Stimulated activated CD8-positive, alpha-beta memory T cell treated with anti-CD3 and anti-CD28 coated beads, Interleukin-7, amount 100 ng/mL, for 4 hours (primary cell): ENCODE measurements around the gene MBOAT1.
"Not testable (repeated sequence)": the region's sequence is repeated elsewhere in the genome, so short reads cannot be mapped to it uniquely, and the experiment has no call there.

Experiments
- DNase-seq, 2 donors: peaks; one replicate each; pipeline ENCODE4 v3.0.0-alpha.2; 2020; ENCODE audit warnings: low read depth in 2 of 2

Gene MBOAT1

DNA sequence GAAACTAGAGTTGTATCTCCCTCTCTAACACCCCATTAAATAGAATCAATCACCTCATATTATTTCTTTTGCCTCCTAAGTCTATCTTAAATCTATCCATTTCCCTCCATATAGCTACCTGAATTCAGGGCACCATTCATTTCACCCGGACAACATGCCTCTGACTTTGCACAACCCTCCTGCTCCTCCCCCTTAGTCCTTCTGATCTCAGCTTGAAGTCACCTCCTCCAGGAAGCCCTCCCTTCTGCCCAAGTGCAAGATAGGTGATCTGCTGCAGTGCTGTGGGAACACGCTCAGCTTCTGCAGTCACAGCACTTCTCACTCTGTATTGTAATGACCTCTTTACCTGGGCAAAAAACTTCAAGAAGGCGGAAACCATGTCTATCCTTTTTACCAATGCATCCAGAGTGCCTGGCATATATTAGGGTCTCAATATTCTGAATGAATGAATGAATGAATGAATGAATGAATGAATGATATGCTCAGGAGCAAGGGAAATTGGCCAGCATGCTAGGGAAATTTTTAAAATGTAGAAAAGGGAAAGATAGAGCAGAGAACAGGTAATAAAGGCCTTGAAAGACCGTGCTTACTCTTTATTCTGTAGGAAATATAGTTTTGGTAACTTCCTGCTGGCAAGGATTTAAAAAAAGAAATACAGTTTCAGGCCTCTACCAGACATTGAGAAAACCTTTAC lies 41.7 kb downstream of the MBOAT1 start:
- no peak for DNase-seq

- no peak for DNase-seq
Observed at GRCh38 chr6:20169786-20170185, 42.5 kb downstream of the MBOAT1 start.

DNA sequence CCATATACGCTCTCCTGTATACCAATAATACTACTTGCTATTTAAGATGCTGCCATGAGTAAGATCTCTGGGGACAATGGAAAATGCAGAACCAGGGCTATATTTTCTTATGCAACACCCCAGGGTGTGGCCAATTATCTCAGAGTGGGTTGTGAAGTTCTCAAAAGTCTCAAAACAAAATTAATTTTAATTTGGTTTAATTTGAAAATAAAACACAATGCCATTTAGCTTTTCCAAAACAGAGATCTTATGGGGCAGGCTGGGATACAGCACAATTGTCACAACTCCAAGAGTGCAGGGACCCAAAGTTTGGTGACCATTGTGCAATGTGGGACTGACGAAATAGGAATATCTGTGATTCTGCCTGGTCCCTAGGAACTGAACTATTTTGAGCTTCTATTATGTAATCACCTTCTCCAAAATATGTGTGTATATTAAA lies 43.1 kb downstream of the MBOAT1 start:
- DNase-seq: no peak

GRCh38 chr6:20168690-20169089 lies 43.6 kb downstream of the MBOAT1 start:
- DNase-seq: no peak

GRCh38 chr6:20167601-20168000 lies 44.7 kb downstream of the MBOAT1 start:
- DNase-seq: no peak

DNA sequence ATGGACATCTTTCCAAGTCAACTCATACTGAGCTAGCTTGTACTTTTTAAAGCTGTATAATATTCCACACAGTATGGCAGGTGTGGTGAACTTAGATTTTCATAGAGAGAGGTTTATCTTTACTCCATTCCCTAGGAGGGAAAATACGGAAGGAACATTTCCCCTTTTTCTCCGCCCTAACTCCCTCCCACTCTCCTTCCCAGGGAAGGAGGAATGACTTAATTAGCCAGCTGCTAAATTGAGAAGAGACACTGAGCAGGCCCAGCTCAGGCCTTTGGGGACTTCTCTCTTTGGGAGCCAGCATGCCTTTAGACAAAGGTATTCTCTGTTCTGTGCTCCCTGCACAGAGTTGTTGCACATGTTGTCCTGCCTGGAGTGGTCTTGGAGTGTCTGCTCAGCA lies 46.1 kb downstream of the MBOAT1 start:
- DNase-seq: no peak

- DNase-seq: no peak
Observed at GRCh38 chr6:20162515-20162914, 49.8 kb downstream of the MBOAT1 start.

DNA sequence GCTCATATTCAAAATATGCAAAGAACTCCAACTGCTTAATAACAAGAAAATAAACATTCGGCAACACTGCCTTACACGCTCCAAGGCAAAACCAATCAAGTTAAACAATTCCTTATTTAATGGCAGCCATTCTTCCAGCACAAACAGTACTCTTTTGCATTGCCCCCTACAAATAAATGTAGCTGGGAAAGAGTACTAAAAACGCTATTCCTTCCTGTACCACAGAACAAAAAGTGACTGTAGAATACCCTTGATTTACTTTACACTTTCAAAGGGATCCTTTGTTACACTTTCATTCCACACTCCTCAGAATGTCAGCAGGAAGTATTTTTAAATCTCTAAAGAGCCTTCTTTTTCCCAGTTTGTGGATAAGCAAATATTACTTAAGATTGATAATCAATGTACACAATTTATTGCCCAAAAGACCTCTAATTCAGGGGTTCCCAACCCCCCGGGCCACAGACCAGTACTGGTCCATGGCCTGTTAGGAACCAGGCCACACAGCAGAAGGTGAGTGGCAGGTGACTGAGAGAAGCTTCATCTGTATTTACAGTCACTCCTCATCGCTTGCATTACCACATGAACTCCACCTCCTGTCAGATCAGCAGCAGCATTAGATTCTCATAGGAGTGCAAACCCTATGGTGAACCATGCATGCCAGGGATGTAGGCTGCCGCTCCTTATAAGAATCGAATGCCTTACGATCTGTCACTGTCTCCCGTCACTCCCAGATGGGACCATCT lies 51.6 kb downstream of the MBOAT1 start:
- DNase-seq: no peak

GRCh38 chr6:20159781-20160540 lies 52.3 kb downstream of the MBOAT1 start:
- DNase-seq: no peak

DNA sequence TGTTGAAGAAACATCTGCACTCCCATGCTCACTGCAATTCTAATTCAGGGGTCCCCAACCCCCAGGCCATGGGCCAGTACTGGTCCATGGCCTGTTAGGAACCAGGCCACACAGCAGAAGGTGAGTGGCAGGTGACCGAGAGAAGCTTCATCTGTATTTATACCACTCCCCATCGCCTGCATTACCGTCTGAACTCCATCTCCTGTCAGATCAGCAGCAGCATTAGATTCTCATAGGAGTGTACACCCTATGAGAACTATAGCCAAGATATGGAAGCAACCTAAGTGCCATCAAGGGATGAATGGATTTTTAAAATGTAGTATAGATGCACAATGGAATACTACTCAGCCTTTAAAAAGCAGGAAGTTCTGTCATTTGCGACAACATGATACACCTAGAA lies 53.2 kb downstream of the MBOAT1 start:
- no peak for DNase-seq

- DNase-seq: no peak
Observed at GRCh38 chr6:20158676-20159075, 53.6 kb downstream of the MBOAT1 start.

- no peak for DNase-seq
Observed at GRCh38 chr6:20156824-20157223, 55.4 kb downstream of the MBOAT1 start.

- no peak for DNase-seq
Observed at GRCh38 chr6:20154753-20155152, 57.5 kb downstream of the MBOAT1 start.

GRCh38 chr6:20153194-20153593 lies 59.1 kb downstream of the MBOAT1 start:
- no peak for DNase-seq

DNA sequence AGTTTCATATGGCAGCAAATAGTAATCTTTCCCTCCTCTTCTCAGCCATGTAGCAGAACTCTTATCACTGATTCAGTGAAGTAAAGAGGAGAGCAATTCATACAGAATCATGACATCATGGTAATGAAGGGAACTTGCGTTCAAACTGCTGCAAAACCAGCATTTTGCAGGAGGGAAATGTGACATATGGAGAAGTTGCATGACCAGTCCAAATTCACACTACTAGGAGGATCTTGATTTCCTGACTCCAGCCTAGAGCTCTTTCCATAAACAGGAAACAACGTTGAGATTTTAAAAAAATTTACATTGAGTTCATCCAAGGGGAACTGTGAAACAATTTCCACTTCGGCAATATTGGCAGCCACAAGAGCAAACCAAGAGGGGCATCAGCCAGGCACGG lies 63.8 kb downstream of the MBOAT1 start:
- DNase-seq: no peak

DNA sequence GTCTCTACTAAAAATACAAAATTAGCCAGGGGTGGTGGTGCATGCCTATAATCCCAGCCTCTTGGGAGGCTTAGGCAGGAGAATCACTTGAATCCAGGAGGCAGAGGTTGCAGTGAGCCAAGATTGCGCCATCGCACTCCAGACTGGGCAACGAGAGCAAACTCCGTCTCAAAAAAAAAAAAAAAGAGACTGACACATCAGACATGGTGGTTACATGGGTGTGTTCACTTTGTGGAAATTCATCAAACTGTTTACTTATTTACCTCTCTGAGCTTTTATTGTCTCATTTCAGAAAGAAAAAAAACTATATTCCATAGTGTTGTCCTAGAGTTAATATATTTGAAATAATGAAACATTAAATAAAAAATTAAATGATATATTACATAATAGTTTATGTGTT lies 64.8 kb downstream of the MBOAT1 start:
- no peak for DNase-seq

GRCh38 chr6:20146831-20147230 lies 65.4 kb downstream of the MBOAT1 start:
- DNase-seq: not testable (repeated sequence)

GRCh38 chr6:20146291-20146690 lies 66.0 kb downstream of the MBOAT1 start:
- DNase-seq: no peak

DNA sequence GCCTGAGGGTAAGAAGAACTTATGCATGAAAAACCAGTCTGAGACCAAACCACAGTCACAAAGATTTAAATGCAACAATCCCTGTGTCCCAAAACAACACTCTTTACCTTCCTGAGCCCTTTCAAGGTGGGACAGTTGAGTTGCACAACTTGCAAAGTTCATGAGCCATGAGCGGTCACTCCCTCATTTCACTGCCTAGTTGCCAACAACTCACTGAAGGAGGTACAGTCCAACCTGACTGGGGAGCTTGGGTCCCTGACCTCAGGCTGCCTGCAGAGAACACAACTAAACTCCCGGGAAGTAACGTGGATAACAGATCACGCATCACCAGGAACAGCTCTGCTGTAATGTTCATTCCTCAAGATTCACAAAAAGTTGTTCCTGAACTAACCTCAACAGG lies 69.4 kb downstream of the MBOAT1 start:
- DNase-seq: no peak

GRCh38 chr6:20141931-20142330 lies 70.3 kb downstream of the MBOAT1 start:
- DNase-seq: no peak

- DNase-seq: not testable (repeated sequence)
Observed at GRCh38 chr6:20139127-20139963, 72.9 kb downstream of the MBOAT1 start.

DNA sequence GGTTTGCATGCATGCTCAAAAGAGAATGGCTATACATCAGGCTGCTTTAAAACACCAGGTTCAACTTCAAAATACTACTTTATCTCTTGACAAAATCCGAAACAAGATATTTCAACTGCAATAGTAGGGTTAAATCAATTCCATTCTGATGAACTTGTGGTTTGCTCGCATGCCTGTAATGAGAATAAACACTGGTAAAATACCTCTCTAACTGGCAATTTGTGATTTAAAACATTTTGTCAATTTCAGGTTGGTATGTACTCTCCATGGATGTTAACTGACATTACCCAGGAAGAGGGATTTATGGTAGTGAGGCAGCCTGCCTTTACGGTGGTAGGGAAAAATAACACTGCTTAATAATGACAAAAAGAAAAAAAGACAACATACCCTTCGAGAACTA lies 74.4 kb downstream of the MBOAT1 start:
- no peak for DNase-seq
